Measurements from ENCODE around the gene STAG3. TPM values are rescaled to one million over a fixed set of nuclear protein-coding genes. Genes with fewer than 3 reads are reported as not detected.

STAG3 gene
- total RNA-seq, 1 experiment from 2014 or later = 5.2 TPM

GRCh38 chr7:100210805-100211204 lies 33.1 kb downstream of the STAG3 start:
- Mint-ChIP-seq H3K4me1 (peaks cover 7% of the 10 kb centered on the region; the same call in 1 of the 2 replicates), H3K9me3 (no peaks in the 10 kb centered on the region), H3K36me3 (no peaks in the 10 kb centered on the region), H3K27ac (no peak overlapping the region), H3K4me3 (no peak overlapping the region), H3K27me3 (ENCODE audit: low read depth) (peaks cover 90% of the 10 kb centered on the region)
- no peak for ATAC-seq
- DNase-seq (ENCODE audit: low spot score) = no peak
- TF ChIP-seq PREB (CRISPR knock-in tag; IDR thresholded peaks at IDR 0.05; ENCODE audit: borderline replicate concordance) (no peak), PRRX2 (CRISPR knock-in tag; IDR thresholded peaks at IDR 0.05) (no peak), FOXP1 (CRISPR knock-in tag; IDR thresholded peaks at IDR 0.05; ENCODE audit: borderline replicate concordance) (no peak), KAT7 (CRISPR knock-in tag; IDR thresholded peaks at IDR 0.05; ENCODE audit: borderline replicate concordance) (no peak), STAT6 (CRISPR knock-in tag; conservative IDR thresholded peaks at IDR 0.05; ENCODE audit: low read depth) (no peak), SMAD3 (CRISPR knock-in tag; IDR thresholded peaks at IDR 0.05; ENCODE audit: borderline replicate concordance) (no peak), GRHL2 (CRISPR knock-in tag; IDR thresholded peaks at IDR 0.05; ENCODE audit: insufficient replicate concordance, severe bottlenecking) (no peak), ZNF232 (CRISPR knock-in tag; IDR thresholded peaks at IDR 0.05) (no peak), SP1 (CRISPR knock-in tag; conservative IDR thresholded peaks at IDR 0.05) (no peak)
- TF ChIP-seq, protein P1, sequence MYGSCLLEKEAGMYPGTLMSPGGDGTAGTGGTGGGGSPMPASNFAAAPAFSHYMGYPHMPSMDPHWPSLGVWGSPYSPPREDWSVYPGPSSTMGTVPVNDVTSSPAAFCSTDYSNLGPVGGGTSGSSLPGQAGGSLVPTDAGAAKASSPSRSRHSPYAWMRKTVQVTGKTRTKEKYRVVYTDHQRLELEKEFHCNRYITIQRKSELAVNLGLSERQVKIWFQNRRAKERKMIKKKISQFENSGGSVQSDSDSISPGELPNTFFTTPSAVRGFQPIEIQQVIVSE (CRISPR knock-in tag; IDR thresholded peaks at IDR 0.05; ENCODE audit: borderline replicate concordance) = no peak
- TF ChIP-seq, protein P2, sequence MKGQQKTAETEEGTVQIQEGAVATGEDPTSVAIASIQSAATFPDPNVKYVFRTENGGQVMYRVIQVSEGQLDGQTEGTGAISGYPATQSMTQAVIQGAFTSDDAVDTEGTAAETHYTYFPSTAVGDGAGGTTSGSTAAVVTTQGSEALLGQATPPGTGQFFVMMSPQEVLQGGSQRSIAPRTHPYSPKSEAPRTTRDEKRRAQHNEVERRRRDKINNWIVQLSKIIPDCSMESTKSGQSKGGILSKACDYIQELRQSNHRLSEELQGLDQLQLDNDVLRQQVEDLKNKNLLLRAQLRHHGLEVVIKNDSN (CRISPR knock-in tag; IDR thresholded peaks at IDR 0.05) = no peak
- TF ChIP-seq, protein P3, sequence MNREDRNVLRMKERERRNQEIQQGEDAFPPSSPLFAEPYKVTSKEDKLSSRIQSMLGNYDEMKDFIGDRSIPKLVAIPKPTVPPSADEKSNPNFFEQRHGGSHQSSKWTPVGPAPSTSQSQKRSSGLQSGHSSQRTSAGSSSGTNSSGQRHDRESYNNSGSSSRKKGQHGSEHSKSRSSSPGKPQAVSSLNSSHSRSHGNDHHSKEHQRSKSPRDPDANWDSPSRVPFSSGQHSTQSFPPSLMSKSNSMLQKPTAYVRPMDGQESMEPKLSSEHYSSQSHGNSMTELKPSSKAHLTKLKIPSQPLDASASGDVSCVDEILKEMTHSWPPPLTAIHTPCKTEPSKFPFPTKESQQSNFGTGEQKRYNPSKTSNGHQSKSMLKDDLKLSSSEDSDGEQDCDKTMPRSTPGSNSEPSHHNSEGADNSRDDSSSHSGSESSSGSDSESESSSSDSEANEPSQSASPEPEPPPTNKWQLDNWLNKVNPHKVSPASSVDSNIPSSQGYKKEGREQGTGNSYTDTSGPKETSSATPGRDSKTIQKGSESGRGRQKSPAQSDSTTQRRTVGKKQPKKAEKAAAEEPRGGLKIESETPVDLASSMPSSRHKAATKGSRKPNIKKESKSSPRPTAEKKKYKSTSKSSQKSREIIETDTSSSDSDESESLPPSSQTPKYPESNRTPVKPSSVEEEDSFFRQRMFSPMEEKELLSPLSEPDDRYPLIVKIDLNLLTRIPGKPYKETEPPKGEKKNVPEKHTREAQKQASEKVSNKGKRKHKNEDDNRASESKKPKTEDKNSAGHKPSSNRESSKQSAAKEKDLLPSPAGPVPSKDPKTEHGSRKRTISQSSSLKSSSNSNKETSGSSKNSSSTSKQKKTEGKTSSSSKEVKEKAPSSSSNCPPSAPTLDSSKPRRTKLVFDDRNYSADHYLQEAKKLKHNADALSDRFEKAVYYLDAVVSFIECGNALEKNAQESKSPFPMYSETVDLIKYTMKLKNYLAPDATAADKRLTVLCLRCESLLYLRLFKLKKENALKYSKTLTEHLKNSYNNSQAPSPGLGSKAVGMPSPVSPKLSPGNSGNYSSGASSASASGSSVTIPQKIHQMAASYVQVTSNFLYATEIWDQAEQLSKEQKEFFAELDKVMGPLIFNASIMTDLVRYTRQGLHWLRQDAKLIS (CRISPR knock-in tag; IDR thresholded peaks at IDR 0.05; ENCODE audit: borderline replicate concordance) = no peak
- TF ChIP-seq, protein P4, sequence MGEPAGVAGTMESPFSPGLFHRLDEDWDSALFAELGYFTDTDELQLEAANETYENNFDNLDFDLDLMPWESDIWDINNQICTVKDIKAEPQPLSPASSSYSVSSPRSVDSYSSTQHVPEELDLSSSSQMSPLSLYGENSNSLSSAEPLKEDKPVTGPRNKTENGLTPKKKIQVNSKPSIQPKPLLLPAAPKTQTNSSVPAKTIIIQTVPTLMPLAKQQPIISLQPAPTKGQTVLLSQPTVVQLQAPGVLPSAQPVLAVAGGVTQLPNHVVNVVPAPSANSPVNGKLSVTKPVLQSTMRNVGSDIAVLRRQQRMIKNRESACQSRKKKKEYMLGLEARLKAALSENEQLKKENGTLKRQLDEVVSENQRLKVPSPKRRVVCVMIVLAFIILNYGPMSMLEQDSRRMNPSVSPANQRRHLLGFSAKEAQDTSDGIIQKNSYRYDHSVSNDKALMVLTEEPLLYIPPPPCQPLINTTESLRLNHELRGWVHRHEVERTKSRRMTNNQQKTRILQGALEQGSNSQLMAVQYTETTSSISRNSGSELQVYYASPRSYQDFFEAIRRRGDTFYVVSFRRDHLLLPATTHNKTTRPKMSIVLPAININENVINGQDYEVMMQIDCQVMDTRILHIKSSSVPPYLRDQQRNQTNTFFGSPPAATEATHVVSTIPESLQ (CRISPR knock-in tag; IDR thresholded peaks at IDR 0.05) = no peak
- ChIA-PET POLR2A (interaction anchor here (1.0 to 1.5 kb wide), 2 partner anchors 11 to 17 kb away, joined by 3 read pairs; no protein-coding TSS in a partner anchor), CTCF (interaction anchor here (1.2 to 1.5 kb wide), 2 partner anchors 33 to 42 kb away, joined by 5 to 6 read pairs; partner anchors contain the start of genes GAL3ST4, GPC2 and STAG3)
